Fibroblast of lung (primary cell): Measurements from ENCODE around the gene KIAA0753. TPM values are rescaled to one million over a fixed set of nuclear protein-coding genes. Genes with fewer than 3 reads are reported as not detected.

ENCODE experiments used
- DNase-seq, 2 donors: peaks; one replicate each; pipeline versions ENCODE4 v3.0.0 to v3.0.0-alpha.2; 2010; ENCODE audit warnings: low read depth in 2 of 2
- H2AFZ ChIP-seq: 2 replicates; pipeline ENCODE4 v1.5.1; 2012; ENCODE audit warnings: low read length, control low read depth, inconsistent platforms
- H3K27ac ChIP-seq: 2 replicates; pipeline ENCODE4 v1.5.1; 2011; ENCODE audit warnings: low read length, control low read depth; ENCODE audit not compliant: insufficient read depth
- H3K27me3 ChIP-seq: 2 replicates; pipeline ENCODE4 v1.5.1; 2011; ENCODE audit warnings: mild to moderate bottlenecking, low read length; ENCODE audit not compliant: control insufficient read depth, insufficient read depth
- H3K36me3 ChIP-seq: 2 replicates; pipeline ENCODE4 v1.5.1; 2011; ENCODE audit warnings: low read length; ENCODE audit not compliant: control insufficient read depth, insufficient read depth
- H3K4me1 ChIP-seq: 2 replicates; pipeline ENCODE4 v1.5.1; 2011; ENCODE audit warnings: low read length; ENCODE audit not compliant: control insufficient read depth, insufficient read depth; ENCODE audit errors: extremely low read depth
- H3K4me2 ChIP-seq: 2 replicates; pipeline ENCODE4 v1.5.1; 2011; ENCODE audit warnings: low read length, control low read depth; ENCODE audit not compliant: insufficient read depth; ENCODE audit errors: extremely low read depth
- H3K4me3 ChIP-seq, 4 experiments: fragments of 200-600 bp in 1 of 4; sonication (generic) in 1 of 4; replicated peaks in 1 of 4; 2 replicates each; pipeline ENCODE4 v1.5.1; 2011 to 2016; ENCODE audit warnings: low read length in 4 of 4, low read depth in 3 of 4, mild to moderate bottlenecking in 3 of 4, control low read depth in 2 of 4, inconsistent platforms in 1 of 4, mixed read lengths in 1 of 4; ENCODE audit not compliant: insufficient read depth in 1 of 4; ENCODE audit errors: control extremely low read depth in 1 of 4
- H3K79me2 ChIP-seq: 2 replicates; pipeline ENCODE4 v1.5.1; 2012; ENCODE audit warnings: mild to moderate bottlenecking, low read length, inconsistent platforms; ENCODE audit not compliant: control insufficient read depth, insufficient read depth
- H3K9ac ChIP-seq: 2 replicates; pipeline ENCODE4 v1.5.1; 2011; ENCODE audit warnings: mild to moderate bottlenecking, low read length, control low read depth; ENCODE audit not compliant: insufficient read depth
- H3K9me3 ChIP-seq: 2 replicates; pipeline ENCODE4 v1.5.1; 2012; ENCODE audit warnings: low read depth, low read length; ENCODE audit not compliant: control insufficient read depth, insufficient read depth
- H4K20me1 ChIP-seq: 2 replicates; pipeline ENCODE4 v1.5.1; 2011; ENCODE audit warnings: low read length; ENCODE audit not compliant: control insufficient read depth, insufficient read depth; ENCODE audit errors: extremely low read depth
- EZH2 ChIP-seq: IDR thresholded peaks from 2 replicates; pipeline ENCODE4 v1.5.1; 2012; ENCODE audit warnings: low read length, control low read depth, mild to moderate bottlenecking; ENCODE audit errors: missing control alignments
- polyA plus RNA-seq, 2 donors: library from polyadenylated mRNA; depleted of rRNA in 1 of 2; stranded (reverse) in 1 of 2; unstranded in 1 of 2; fragments of >200 nt; gene quantifications; 2 replicates each; pipeline ENCODE4 v1.2.1, GENCODE V29; 2011 to 2012; ENCODE audit warnings: missing spikeins in 1 of 2
- total RNA-seq: library from RNA; depleted of rRNA; stranded (reverse); fragments of >200 nt; gene quantifications from 2 replicates; pipeline ENCODE4 v1.2.1, GENCODE V29; 2014
- TF ChIP-seq, protein P1 (sequence below), 2 donors: IDR thresholded peaks in 1 of 2; conservative IDR thresholded peaks in 1 of 2; 1 replicate in 1 of 2; 2 replicates in 1 of 2; pipeline ENCODE4 v1.5.1; 2011 to 2012; ENCODE audit warnings: low read length in 2 of 2, control low read depth in 1 of 2, inconsistent platforms in 1 of 2, low read depth in 1 of 2, mild to moderate bottlenecking in 1 of 2

KIAA0753 gene
- total and polyA plus RNA-seq, 2 donors (not counting 1 experiment from before 2014, with no cell fraction given), result 5.8 to 12.9 TPM

DNA sequence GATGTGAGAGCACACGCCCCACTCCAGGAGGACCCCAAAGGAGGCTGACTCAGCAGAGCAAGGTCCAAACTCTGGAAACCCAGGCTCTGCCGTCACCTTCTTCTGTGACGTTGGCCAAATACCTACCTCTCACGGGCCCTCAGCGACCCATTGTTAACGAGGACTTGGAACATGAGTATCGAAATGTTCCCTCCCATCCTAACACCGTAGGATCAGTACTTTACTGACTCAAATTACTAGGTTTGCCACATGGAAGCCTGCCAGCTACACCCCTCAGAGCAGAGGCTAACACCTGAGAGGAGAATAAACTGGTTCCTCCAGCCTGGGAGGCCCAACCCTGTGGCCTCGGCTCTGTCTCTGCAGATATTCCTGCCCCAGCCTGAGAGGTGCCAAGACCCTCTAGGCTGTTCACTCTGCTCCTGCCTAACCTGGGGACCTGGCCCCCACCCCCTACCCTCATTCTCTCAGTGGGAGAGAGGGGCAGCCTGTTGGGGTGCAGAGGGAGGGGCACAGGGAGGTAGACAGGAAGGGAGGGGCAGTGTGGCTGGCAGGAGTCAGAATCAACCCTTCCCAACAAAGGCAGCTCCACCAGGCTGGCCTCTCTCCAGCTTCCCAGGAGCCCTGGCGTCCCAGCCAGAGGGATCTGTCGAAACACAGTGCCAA lies 88.5 kb downstream of the KIAA0753 start:
- peaks cover 30% of the 10 kb centered on the region for H3K27me3 ChIP-seq
- H3K4me2 ChIP-seq, result no peak overlapping the region
- H3K36me3 ChIP-seq, result no peaks in the 10 kb centered on the region
- no peaks in the 10 kb centered on the region for H3K9me3 ChIP-seq
- no peaks in the 10 kb centered on the region for H4K20me1 ChIP-seq
- no peak overlapping the region for H2AFZ ChIP-seq
- H3K79me2 ChIP-seq, result no peaks in the 10 kb centered on the region
- no peak overlapping the region for H3K27ac ChIP-seq
- TF ChIP-seq EZH2, result no peak
- TF ChIP-seq, protein P1, sequence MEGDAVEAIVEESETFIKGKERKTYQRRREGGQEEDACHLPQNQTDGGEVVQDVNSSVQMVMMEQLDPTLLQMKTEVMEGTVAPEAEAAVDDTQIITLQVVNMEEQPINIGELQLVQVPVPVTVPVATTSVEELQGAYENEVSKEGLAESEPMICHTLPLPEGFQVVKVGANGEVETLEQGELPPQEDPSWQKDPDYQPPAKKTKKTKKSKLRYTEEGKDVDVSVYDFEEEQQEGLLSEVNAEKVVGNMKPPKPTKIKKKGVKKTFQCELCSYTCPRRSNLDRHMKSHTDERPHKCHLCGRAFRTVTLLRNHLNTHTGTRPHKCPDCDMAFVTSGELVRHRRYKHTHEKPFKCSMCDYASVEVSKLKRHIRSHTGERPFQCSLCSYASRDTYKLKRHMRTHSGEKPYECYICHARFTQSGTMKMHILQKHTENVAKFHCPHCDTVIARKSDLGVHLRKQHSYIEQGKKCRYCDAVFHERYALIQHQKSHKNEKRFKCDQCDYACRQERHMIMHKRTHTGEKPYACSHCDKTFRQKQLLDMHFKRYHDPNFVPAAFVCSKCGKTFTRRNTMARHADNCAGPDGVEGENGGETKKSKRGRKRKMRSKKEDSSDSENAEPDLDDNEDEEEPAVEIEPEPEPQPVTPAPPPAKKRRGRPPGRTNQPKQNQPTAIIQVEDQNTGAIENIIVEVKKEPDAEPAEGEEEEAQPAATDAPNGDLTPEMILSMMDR (conservative IDR thresholded peaks at IDR 0.05 in 1 of 2, IDR thresholded peaks at IDR 0.05 in 1 of 2; ENCODE audit: low read depth in 1 of 2, low read length in 2 of 2), result no peak
- H3K4me1 ChIP-seq, result no peaks in the 10 kb centered on the region
- no peak overlapping the region for H3K9ac ChIP-seq
- no peak overlapping the region for H3K4me3 ChIP-seq
- DNase-seq, result no peak

DNA sequence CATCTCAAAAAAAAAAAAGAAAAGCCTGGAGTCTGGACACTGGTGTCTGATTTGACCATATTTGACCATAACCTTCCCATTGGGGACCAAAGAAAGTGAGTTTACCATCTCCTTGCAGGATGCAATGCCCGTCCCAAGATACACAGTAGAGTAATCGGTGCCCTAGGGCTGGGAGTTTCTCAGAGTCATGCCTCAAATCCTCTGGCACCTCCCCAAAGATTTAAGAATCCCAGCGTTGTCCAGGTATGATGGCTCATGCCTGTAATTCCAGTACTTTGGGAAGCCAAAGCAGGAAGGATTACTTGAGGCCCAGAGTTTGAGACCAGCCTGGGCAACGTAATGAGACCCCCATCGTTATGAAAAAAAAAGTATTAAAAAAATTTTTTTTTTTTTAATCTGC lies 89.2 kb downstream of the KIAA0753 start:
- no peak overlapping the region for H3K27ac ChIP-seq
- peaks cover 28% of the 10 kb centered on the region for H3K27me3 ChIP-seq
- H3K36me3 ChIP-seq, result no peaks in the 10 kb centered on the region
- TF ChIP-seq, protein P1 (conservative IDR thresholded peaks at IDR 0.05 in 1 of 2, IDR thresholded peaks at IDR 0.05 in 1 of 2; ENCODE audit: low read depth in 1 of 2, low read length in 2 of 2), result no peak
- no peak for TF ChIP-seq EZH2
- no peak overlapping the region for H2AFZ ChIP-seq
- no peaks in the 10 kb centered on the region for H4K20me1 ChIP-seq
- H3K4me1 ChIP-seq, result no peaks in the 10 kb centered on the region
- no peak for DNase-seq
- H3K79me2 ChIP-seq, result no peaks in the 10 kb centered on the region
- H3K9me3 ChIP-seq, result no peaks in the 10 kb centered on the region
- H3K9ac ChIP-seq, result no peak overlapping the region
- H3K4me3 ChIP-seq, result no peak overlapping the region
- H3K4me2 ChIP-seq, result no peak overlapping the region

DNA sequence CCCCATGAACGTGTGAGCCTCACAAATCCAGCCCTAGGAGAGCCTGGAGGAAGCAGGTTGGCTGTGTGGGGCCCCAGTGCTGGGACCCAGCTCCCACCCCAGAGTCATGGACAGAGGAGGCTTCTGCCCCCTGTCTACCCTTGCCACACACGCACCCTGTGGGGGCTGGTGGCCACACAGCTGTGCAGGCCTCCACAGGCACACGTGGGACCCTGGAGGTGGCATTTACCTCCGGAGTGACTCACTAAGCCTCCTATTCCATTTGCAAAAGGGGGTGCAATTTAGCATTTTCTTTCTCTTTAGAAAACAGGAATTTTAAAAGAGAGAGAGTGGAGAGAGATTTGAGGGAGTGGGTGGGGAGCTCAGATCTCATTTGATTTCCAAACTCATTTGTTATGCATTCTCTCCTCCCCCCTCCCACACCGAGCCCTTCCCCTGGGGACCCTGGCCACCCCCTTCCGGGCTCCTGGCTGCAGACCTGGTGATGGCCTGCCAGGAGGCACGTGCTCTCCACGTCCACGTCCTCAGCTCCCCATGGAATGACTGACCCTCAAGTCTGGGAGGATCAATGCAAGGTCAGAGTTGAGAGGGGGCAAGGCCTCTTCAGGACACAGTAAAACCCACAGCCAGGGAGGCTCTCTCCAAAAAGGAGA lies 91.0 kb downstream of the KIAA0753 start:
- H3K4me3 ChIP-seq, result no peak overlapping the region
- H3K27ac ChIP-seq, result no peak overlapping the region
- no peaks in the 10 kb centered on the region for H4K20me1 ChIP-seq
- no peak overlapping the region for H3K9ac ChIP-seq
- no peaks in the 10 kb centered on the region for H3K9me3 ChIP-seq
- H3K36me3 ChIP-seq, result no peaks in the 10 kb centered on the region
- no peak overlapping the region for H2AFZ ChIP-seq
- no peaks in the 10 kb centered on the region for H3K4me1 ChIP-seq
- no peak overlapping the region for H3K4me2 ChIP-seq
- H3K27me3 ChIP-seq, result peaks cover 15% of the 10 kb centered on the region
- no peak for TF ChIP-seq EZH2
- TF ChIP-seq, protein P1 (conservative IDR thresholded peaks at IDR 0.05 in 1 of 2, IDR thresholded peaks at IDR 0.05 in 1 of 2; ENCODE audit: low read depth in 1 of 2, low read length in 2 of 2), result no peak
- DNase-seq, result no peak
- H3K79me2 ChIP-seq, result no peaks in the 10 kb centered on the region
